GM18511 (cell line): ENCODE measurements around the gene EPB41L2.

Experiments
- ATAC-seq: cut with Tn5 transposase; IDR thresholded peaks from one replicate; pipeline ENCODE4 v1.9.1; 2021; ENCODE audit warnings: mild to moderate bottlenecking, moderate library complexity; ENCODE audit not compliant: unreplicated experiment

The EPB41L2 gene

GRCh38 chr6:130980310-130981032, 82.6 kb downstream of the EPB41L2 start:
- no peak for ATAC-seq

DNA sequence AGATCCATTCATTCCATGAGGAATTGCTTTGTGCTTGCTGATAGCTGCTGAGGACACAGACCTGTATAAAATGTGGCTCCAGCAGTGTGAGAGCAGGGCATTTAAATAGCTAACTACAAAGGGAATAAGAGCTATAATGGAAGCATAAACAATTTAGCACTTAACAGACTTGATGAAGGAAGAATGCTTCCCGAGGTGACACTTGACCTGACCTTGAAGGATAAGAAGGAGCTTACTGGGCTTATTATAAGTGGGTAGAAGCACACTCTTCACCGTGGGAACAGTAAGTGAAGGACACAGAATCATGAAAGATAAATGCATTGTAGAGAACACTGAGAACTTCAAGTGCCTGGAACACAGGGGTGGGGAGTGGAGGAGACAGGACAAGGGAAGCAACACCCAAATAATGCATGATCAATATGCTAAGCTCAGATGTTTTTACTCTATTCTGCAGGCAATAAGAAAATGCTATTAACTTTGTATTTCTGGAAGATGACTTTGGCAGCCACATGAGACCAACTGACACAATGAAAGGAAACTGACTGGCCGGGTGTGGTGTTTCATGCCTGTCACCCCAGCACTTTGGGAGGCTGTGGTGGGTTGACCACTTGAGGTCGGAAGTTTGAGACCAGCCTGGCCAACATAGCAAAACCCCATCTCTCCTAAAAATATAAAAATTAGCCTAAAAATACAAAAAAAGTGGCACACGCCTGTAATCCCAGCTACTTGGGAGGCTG, 84.2 kb downstream of the EPB41L2 start:
- ATAC-seq = no peak

GRCh38 chr6:130978180-130978579, 84.9 kb downstream of the EPB41L2 start:
- no peak for ATAC-seq

GRCh38 chr6:130975325-130975724, 87.7 kb downstream of the EPB41L2 start:
- no peak for ATAC-seq

DNA sequence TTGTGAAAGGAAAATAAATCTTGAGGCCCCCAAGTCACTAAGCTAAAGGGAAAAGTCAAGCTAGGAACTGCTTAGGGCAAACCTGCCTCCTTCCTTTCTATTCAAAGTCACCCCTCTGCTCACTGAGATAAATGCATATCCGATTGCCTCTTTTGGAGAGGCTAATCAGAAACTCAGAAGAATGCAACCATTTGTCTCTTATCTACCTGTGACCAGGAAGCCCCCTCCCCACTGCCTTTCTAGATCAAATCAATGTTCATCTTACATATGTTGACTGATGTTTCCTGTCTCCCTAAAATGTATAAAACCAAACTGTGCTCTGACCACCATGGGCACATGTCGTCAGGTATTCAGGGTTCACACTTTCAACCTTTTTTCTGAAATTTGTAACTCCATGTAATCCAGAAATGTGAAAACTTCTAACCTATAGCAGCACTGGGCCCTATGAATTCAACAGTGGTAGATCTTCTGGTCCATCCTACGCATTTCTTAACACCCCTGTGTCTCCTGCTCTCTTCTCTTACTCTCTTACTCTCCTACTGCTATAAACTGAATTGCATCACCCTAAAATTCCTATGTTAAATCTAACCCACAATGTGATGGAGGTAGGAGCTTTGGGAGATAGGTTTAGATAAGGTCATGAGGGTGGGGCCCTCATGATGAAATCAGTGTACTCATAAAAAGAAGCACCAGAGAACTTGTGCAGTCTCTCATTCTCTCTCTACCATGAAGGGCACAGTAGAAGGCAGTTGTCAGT, 89.3 kb downstream of the EPB41L2 start:
- no peak for ATAC-seq

DNA sequence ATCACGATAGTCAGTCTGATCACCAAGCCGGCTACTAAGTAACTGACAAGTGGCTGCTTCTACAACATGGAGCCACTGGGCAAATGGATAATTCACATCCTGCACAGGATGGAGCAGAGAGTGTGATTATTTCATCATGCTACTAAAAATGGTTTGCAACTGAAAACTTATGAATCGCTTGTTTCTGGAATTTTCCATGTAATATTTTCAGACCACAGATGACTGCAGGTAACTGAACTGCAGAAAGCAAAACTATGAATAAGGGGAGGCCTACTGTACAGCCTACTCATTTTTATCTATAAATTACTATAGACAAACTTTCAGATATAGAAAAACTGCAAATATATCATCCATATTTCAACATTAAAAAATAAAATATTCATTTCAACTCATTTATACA, 91.5 kb downstream of the EPB41L2 start:
- ATAC-seq = no peak

GRCh38 chr6:130970839-130971410, 92.1 kb downstream of the EPB41L2 start:
- no peak for ATAC-seq

- no peak for ATAC-seq
Measured at GRCh38 chr6:130969791-130970491, 93.1 kb downstream of the EPB41L2 start.

GRCh38 chr6:130969166-130969565, 93.9 kb downstream of the EPB41L2 start:
- no peak for ATAC-seq

GRCh38 chr6:130968476-130968875, 94.6 kb downstream of the EPB41L2 start:
- no peak for ATAC-seq

DNA sequence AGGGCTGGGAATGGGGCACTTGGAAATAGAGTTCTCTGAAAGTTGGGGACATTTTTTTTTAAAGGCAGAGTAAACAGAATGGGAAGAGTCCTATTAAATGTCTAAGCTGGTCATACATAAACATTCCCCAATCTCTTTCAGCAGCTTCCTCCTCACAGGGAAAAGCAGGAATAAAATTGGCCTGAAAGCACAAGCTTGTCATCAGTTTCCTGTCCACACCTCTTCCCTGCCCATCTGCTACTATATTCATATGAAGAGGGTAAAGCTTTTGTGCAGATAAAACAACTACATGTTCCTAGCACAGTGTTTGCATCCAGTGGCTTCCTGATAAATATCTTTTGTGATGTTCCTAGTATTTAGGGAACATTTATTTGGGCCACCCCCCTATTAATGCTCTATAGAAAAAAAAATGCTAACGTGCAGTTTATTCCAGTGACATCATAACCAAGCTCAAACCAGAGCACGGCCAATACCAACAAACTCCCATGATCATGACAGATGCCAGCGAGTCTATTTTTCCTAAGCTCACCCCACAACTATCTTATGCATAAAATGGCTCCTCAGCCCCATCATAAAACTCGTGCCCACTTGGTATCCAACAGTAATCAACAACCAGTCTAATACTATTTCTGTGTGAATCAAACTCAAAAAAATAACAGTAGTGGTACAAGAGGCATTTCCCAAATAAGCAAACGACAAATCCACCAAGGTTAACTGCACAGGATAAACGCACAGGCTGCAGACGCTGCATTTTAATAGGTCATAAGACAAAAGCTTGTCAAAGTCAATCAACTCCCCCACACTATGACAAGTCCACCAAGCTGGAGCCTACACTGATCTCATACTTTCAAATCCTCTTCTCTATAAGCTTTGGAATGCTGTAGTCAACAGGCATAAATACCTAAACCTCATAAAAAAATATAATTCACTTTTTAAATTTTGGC, 95.3 kb downstream of the EPB41L2 start:
- no peak for ATAC-seq

DNA sequence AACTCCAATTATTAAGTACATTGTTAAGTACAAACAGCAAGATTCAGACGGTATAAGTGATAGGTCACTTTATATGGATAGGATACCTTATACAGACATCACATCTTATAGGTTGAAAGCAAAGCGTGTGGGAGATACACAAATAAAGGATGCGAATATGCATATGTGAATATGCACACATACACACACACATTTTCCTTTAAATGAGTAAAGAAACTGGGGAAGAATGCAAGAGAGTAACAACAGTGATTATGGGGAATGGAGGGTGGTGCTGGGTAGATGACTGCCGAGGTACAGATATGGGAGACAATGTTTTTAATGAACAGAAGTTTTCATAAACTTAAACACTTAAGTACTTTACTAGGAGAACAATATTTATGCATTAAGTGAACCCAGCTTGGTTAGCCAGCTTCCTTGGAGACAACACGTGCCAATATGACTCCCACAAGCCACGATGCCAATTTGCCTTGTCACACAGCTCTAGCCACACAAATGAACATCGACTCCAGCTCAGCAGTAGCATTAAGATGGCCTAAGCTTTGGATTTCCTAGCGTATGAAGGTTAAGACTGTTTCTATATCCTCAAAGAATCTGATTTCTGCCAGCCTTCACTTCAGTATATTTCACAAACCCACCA, 96.6 kb downstream of the EPB41L2 start:
- no peak for ATAC-seq

- ATAC-seq = no peak
Measured at GRCh38 chr6:130965656-130966055, 97.4 kb downstream of the EPB41L2 start.

DNA sequence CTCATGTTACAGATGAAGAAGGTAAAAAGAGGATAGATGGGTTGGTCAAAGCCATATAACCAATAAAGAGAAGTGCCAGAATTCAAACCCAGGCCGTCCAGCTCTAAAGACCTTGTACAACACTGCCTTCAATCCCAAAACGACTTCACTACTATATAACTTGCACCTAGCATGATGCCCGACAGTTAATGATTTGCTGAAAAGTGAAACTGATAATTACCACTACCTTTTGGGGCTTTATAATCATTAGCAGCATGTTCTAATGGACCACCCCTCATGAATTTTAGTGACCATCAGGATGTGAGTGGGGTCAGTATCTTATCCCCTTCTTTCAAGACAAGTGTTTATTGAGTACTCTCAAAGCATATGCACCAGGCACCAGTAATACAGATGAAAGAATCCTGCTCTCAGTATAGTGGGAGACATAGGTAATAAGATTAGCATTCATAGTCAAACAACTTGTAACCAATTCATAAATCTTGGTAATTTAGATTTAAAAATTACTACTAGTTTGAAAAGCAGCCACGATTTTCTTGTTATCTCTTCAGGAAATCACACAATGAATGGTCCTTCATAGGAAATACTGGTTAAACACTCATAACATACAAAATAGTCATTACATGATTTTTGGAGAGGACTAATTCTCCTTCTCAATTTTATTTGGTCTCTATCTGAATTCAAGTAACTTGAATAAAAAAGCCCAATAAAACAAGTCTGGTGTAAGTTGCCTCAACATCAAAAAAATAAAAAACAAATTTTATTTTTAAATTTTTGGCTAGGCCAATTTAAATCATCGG, 98.0 kb downstream of the EPB41L2 start:
- peak; percentile 49 for ATAC-seq

GRCh38 chr6:130964289-130964688, 98.8 kb downstream of the EPB41L2 start:
- peak; percentile 73 for ATAC-seq

DNA sequence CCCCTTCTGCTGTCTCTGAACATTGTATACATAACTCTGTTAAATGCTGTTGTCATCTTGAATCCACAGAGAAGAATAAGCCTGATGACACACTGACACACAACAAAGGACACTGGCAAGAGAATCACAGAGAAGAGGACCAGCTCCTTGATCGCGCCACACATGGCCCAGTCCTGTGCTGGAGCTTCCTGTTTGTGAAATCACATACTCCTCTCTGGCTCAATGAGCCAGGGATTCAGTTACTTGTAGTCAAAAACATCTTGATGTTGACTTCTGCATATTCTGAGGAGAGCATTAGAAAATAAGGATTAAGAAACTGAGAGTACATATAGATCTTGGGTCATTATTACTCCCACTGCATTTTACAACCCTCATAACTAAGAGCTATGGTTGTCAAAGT, 100.1 kb downstream of the EPB41L2 start:
- ATAC-seq = no peak

GRCh38 chr6:130961148-130961547, 101.9 kb downstream of the EPB41L2 start:
- no peak for ATAC-seq

DNA sequence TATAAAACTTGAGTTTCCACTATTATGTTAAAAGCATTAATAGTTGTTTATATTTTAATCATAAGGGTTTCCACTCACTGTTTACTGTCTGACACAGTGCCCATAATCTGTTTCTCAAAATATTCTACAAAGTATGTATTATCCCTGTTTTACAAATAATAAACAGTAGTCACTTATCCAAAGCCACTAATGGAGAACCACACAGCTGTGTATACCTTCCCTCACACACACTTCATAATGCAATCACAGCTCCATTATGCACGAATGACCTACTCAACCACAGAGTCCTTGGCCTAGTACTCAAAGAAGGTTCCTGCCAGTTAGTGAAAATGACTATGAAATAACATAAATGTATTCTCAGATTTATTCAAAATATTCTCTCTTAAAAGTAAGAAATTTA, 103.1 kb downstream of the EPB41L2 start:
- ATAC-seq = no peak
